Mononuclear cell (primary cell): Measurements from ENCODE around the gene SDC1. TPM values are rescaled to one million over a fixed set of nuclear protein-coding genes. Genes with fewer than 3 reads are reported as not detected.

ENCODE experiments used
- H3K27me3 ChIP-seq: 2 replicates; pipeline ENCODE4 v1.6.0; 2011; ENCODE audit warnings: low read length, control low read depth; ENCODE audit not compliant: insufficient read depth
- H3K4me1 ChIP-seq: 2 replicates; pipeline ENCODE4 v1.5.1; 2011; ENCODE audit warnings: mild to moderate bottlenecking, low read length, control low read depth; ENCODE audit not compliant: insufficient read depth
- H3K4me3 ChIP-seq: 2 replicates; pipeline ENCODE4 v1.5.1; 2011; ENCODE audit warnings: mild to moderate bottlenecking, low read length, moderate library complexity
- H3K9me3 ChIP-seq: 2 replicates; pipeline ENCODE4 v1.5.1; 2011; ENCODE audit warnings: low read depth, mild to moderate bottlenecking, control low read depth, low read length
- total RNA-seq: library from RNA; depleted of rRNA; stranded (reverse); fragments of >200 nt; gene quantifications from one replicate; pipeline ENCODE4 v1.2.3, GENCODE V29; 2012

The SDC1 gene
- total RNA-seq, 1 donor = not detected

DNA sequence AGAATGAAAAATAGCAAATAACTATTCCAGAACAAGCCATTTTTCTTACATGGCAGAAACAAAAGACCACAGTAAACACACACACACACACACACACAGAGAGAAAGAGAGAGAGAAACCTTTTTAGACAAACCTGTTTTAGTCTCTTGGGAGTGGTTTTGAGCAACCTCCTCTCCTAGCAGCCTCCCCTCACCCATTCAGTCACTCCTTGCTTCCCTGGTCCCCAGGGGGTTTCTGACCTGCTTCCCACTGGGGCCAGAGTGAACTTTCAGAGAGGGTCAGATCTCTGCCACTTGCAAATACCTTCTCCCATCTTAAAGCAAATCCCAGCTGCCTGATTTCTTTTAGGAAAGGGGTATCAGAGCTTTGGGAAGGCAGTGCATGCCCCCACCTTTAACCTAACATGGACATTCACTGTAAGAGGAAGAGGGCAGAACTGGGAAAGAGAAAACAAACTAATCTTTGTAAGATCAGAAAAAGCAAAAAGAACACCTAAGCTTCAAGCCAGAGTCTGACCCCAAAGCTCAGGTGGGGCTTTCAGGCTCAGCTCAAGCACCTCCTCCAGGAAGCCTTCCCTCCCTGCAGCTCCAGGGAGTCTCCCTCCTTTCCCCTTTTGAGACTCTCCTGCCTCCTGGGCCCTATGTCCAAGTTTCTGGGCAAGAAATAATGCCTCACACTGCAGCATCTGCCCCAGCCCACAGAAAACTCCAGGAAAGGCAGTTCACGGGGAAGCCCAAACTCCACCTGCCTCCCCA is 2.7 kb downstream of the SDC1 start:
- Histone ChIP-seq H3K4me1 (peaks cover 7% of the 10 kb centered on the region), H3K9me3 (no peaks in the 10 kb centered on the region), H3K4me3 (no peak overlapping the region), H3K27me3 (peaks cover 34% of the 10 kb centered on the region)

DNA sequence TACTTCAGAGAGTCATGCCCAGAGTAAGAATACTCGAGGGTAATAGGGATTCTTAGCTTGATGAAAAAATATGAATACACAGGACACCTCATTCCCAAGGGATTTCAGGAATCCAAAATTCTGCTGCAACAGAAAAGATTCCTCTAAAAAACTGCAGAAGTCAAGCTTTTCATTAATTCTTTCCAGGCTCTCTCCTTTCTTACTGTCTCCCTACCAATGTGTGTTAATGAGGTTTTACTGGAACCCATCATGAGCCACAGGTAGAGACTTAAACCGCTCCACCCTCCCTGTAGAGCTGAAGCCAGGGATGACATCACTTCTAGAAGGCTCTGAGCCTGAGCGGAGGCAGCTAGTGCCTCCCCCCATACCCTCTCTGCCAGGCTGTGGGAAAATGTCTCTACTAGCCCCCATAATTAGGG is 3.4 kb downstream of the SDC1 start:
- Histone ChIP-seq H3K27me3 (peaks cover 34% of the 10 kb centered on the region), H3K4me3 (no peak overlapping the region)

DNA sequence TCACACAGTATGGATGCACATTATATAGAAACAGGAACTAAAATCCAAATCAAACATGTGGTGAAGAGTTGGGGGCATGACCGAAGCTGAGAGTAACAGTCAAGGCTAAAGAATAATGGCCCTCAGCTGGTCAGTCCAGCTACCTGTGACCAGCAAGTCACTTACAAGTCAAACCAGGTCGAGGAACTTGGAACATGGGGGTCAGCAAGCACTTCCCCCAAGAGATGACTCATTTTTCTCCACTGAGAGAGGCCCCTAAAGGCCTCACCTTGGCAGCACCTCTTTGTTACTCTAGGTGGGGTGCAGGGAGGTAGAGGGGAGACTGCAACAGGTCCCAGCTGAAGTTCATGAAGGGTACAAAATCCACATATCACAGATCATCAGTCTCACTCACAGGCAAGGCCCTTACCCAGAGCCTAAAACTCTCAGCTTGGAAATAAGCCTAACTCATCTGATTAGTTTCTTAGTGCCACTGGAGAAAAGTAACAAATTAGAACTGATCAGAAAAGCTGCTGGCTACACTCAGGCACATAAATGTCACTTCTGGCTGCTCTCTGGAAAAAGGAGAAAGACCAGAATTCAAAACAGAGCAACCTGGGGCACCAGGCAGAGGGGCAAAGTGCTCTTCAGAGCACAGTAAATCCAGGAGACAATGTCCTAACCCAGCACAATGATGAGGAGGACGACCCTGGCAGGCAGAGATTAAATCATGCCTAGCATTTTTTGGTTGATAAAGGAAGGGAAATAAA is 4.0 kb downstream of the SDC1 start:
- H3K4me1 ChIP-seq = peaks cover 7% of the 10 kb centered on the region
- peaks cover 29% of the 10 kb centered on the region for H3K27me3 ChIP-seq
- no peak overlapping the region for H3K4me3 ChIP-seq
- H3K9me3 ChIP-seq = no peaks in the 10 kb centered on the region

More for the DNA sequence above, 3.4 kb downstream of the SDC1 start:
- Histone ChIP-seq H3K4me1 (peaks cover 7% of the 10 kb centered on the region), H3K9me3 (no peaks in the 10 kb centered on the region)

DNA sequence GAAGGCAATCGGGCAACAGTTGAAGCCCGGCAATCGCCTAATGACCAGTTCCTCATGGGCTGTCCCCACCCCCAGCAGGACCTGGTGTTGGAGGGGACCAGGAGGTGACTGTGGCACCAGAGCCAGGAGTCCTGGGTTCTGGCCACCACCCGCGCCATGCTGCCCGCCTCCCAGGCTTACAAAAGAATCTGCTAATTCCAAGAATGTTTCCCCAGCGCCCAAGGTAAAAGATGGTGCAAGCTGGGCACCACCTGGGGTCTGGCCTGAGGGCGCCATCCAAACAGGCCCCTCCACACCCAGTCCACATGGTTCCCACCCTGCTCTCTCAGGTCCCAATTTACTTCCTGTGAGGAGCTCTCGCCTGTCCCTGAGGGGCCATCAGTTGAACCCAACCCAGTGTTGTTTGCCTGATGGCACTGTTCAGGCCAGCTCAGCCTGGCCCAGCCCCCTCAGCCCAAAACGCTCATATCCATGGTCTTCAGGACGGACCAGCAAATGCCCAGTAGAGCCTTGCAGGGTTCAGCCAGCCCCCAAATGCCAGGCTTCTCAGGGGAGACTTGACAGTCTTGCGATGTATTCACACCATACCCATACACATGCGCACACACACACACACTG is 5.1 kb downstream of the SDC1 start:
- Histone ChIP-seq H3K4me1 (peaks cover 7% of the 10 kb centered on the region), H3K27me3 (peaks cover 22% of the 10 kb centered on the region), H3K9me3 (no peaks in the 10 kb centered on the region), H3K4me3 (no peak overlapping the region)

DNA sequence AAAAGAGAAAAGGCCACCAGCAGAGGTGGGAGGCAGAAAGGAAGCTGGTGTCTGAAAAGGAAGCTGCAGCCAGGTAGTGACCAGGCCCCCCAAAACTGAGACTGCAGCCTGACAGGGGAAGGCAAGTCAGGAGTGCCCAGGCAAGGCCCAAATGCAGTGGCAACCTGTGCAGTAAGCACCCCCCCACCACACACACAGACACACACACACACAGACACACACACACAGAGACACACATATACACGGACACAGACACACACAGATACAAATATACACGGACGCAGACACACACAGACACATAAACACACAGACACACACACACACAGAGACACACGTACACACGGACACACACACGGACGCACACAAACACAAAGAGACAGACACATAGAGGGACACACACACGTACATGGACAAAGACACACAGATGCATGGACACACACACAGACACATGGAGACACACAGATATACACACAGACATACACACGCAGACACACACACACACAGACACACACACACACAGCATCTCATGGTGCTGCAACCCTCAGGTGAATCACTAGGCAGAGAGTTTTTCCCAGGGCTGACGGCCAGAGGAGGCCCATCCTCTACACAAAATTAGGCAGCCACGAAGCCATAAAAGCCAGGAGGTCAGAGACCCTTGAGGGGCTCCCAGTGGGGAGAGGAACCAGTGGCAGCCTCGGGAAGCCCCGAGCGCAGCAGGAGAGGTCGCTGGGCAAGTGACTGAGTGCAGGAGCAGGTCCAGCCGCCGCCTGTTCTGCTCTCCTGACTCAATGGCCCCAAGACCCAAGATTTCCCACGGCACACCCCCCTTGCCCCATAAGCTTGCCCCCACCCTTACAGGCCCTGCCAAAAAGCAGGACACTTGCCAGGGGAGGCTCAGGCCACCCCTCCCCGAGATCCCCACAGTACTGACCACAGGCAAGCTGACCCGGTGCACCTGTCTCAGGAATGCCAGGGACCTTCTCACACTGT is 6.3 kb downstream of the SDC1 start:
- Histone ChIP-seq H3K4me1 (peaks cover 4% of the 10 kb centered on the region), H3K27me3 (peaks cover 19% of the 10 kb centered on the region), H3K9me3 (no peaks in the 10 kb centered on the region), H3K4me3 (no peak overlapping the region)

DNA sequence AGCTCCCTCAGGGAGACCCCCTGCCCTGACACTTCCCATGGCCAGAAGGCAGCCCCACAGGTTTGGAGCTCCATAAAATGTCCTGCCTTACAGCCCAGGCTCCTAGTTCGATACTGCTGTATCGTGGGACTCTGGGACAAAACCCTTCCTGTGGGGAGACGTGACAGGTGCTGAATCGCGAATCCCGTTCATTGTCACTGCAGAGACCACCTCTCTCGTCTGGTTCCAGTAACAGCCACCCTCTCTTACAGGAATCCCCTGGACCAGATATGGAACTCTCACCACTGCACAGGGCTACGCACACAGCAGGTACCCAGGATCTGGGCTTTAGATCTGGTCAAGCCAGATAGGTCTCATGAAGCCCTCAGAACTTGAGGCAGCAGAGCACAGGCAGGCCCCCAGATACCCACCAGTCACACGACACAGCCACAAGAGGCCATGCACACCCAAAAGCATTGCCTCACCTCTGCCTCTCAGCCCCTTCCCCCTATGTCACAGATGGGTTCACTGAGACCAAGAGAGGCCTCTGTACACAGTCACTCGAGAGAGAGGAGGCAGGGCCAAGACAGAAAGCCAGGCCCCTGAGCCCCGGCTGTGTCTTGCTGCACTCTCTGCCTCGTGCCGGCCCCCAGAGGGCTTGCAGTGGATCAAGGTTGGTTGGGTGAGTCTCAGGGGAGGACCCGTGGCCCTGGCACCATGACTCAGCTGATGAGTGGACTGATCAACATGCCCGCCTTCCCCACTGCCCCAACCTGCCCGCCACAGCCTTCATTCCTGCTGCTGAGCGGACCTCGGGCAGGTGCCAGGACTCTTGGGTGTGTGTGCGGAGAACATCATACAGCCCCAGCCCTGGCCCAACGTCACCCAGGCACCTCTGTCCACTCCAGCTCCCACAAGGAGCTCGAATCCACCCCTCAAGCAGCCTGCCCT is 7.6 kb downstream of the SDC1 start:
- no peaks in the 10 kb centered on the region for H3K9me3 ChIP-seq
- H3K4me1 ChIP-seq = no peaks in the 10 kb centered on the region
- H3K4me3 ChIP-seq = no peak overlapping the region
- peaks cover 9% of the 10 kb centered on the region for H3K27me3 ChIP-seq

DNA sequence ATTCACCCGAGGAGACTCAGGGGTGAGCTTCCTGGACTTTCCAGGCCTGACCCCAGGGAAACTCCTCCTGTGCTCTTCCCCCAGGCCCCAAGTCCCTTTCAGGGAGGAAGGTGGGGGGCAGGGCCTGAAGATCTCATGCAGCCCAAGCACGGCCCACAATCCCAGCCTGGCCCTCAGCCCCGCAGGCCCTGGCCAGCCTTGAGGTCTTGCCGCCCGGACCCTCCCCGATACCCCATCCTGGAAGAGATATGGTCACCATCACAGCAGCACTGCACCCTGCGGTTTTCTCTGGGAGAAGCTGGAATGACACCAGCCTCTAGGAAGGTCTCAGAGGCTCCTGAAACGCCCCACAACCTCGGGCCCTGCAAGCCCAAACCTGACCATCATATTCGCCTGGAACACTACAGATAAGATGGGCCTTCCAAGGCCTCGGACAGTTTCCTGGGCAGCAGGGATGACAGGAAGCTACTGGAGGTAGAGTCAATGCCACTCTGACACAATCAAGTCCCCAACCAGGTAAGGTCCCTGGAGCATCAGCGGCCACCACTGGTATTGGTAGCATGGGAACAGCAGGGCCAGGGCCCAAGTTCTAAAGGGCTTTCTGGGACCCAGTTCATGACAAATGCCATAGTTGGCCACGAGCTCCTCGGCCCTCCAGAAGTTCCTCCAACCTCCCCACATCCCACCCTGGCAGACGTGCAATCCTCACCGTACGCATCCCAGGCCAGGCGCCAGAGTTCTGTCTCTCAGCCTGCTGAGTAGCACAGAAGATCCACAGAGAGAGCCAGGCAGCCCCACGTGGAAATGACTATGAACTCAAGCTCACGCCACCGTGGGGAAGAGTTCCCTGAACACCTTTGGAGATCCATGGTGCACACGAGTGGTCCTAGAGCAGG is 8.6 kb downstream of the SDC1 start:
- Histone ChIP-seq H3K27me3 (no peaks in the 10 kb centered on the region), H3K4me1 (no peaks in the 10 kb centered on the region), H3K9me3 (no peaks in the 10 kb centered on the region), H3K4me3 (no peak overlapping the region)

DNA sequence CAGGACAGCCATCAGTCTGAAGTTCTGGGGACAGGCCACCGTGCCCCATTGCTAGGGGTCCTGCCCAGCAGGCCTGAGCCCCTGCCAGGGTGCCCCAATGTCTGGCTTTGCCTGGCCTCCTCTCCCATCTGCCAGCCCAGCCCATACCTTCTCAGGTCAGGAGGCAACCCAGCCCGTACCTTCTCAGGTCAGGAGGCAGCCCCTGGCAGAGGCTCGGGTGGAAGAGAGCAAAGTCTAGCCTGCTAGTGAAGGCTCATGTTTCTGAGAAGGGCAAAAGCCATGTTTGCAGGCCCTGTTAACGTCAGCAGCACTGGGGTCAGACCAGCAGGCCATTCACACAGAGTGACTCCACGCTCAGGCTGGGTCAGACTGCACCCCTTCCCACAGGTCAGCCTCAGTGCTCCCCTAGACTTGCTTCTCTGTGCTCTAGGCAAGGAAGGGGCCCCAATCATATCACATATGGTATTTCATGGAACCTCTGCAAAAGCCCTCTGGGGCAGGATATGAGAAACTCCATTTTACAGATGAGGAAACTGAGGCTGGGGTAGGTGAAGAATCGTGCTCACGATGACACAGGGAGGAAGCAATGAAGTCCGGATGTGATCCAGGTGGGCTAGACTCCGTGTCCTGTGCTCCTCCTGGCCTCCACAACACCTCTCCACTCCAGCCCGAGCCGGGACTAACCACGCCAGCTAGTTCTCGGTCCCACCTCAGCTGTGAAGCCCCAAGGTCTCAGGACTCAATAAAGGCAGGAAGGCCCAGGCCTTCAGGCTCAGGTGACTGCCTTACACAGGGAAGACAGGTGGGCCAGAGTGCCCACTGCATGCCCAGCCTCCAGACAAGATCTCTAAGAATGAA is 9.5 kb downstream of the SDC1 start:
- H3K9me3 ChIP-seq = no peaks in the 10 kb centered on the region
- H3K27me3 ChIP-seq = no peaks in the 10 kb centered on the region
- no peaks in the 10 kb centered on the region for H3K4me1 ChIP-seq
- no peak overlapping the region for H3K4me3 ChIP-seq

DNA sequence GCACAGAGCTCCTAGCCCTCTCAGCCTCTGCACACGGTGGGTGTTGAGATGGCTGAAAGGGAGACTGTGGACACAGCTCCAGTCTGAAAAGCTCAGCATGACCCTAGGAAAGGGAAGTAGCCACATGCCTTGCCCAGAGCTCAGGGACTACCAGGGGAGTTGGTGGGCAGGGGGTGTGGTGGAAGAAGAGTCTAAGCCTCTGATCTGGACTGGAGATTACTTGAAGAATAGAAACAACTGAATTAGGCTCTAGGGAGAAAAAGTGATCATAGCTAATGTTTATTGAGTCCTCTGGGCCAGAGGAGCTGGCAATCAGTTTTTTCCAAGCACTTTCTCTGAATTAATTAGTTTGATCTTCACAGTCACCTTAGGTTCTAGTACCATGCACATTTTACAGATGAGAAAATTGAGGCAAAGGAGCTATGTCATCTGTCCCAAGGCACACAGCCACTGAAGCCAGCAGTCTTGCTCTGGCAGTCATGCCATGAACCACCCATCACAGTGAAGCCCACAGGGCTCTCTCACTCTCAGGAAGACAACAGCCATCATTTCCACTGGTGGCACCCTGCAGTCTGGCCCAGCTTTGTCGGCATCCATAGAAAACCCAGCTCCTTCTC is 10.3 kb downstream of the SDC1 start:
- Histone ChIP-seq H3K27me3 (no peaks in the 10 kb centered on the region), H3K4me1 (no peaks in the 10 kb centered on the region), H3K4me3 (no peak overlapping the region), H3K9me3 (no peaks in the 10 kb centered on the region)

DNA sequence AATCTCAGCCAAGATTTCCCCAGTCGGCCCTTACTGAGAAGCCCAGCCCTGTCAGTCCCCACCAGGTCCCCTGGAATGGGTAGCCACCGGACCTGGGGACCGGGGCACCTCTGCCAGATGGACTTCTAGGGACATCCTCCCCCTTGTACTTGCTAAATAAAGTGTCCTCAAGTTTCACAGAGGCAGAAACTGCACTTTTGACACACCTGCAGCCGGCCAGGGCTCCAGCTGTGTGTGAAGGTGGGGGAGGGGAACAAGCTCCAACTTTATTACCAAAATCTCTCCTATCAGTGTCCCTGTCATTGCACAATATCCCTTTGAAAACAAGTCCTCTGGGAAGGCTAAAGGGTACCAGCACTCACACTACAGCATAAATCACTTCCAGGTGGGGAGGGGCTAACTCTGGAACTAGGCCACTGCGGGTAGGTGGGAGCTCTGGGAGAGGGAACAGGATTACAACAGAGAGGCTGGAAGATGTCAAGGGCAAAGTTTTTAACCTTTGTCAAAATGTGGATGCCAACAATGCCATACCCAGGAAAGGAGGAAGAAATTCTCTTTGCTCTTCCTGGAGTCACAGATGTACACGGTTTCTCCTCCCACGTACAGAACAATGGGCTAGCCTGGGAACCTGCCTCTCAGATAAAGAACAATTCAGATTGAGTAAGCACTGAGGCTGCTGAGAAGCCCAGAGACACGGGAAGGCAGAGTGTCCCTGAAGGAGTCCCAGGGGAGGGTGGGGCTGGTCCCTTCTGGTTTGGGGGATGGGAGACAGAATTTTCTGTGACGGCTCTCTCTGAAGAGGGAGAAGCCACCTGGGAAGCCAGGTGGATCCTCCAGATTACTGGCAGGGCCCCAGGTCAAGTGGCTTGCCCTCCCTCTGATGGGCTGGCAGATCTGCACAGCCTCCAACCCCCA is 11.0 kb downstream of the SDC1 start:
- no peaks in the 10 kb centered on the region for H3K27me3 ChIP-seq
- no peaks in the 10 kb centered on the region for H3K9me3 ChIP-seq
- H3K4me3 ChIP-seq = no peak overlapping the region

DNA sequence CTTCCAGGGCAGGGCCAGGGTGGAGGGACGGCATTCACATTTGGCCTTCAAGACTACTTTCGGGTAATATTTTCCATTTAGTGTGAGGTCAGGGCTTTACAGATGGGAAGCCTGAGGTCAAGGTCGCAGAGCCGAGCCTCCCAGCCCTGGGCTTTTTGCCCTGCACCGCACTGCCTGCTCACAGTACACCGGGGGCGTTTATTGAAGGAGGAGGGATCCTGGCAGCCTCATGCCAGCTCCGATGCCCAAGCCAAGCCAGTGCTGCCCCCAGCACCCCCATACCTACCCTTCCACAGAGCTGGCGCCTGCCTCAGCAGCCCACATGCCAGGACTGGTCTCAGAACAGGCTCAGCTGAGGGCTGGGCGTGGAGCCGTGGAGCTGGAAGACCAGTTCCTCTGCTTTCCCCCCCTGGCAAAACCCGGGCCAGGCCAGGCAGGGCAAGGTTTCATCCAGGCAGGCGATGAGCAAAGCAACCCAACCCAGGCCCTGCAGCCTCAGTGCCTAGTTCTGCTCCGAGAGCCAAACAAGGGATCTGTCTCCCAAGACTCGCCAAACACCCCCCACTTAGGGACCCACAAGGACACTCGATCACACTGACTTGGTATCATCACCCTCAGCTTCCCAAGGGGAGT is 11.9 kb downstream of the SDC1 start:
- H3K4me3 ChIP-seq = no peak overlapping the region
- no peaks in the 10 kb centered on the region for H3K27me3 ChIP-seq
- no peaks in the 10 kb centered on the region for H3K9me3 ChIP-seq
- no peaks in the 10 kb centered on the region for H3K4me1 ChIP-seq

More for the DNA sequence above, 11.0 kb downstream of the SDC1 start:
- H3K4me1 ChIP-seq = no peaks in the 10 kb centered on the region
